Hindlimb muscle (tissue), 1 donor: Measurements from ENCODE around the gene SDF4. TPM values are rescaled to one million over a fixed set of nuclear protein-coding genes. Genes with fewer than 3 reads are reported as not detected.

Experiments
- DNase-seq: peaks from one replicate; pipeline ENCODE4 v3.0.0-alpha.2; 2013
- polyA plus RNA-seq: library from polyadenylated mRNA; unstranded; fragments of 120-200 nt; gene quantifications from one replicate; pipeline ENCODE4 v1.2.1, GENCODE V29; 2013; ENCODE audit not compliant: insufficient read length

The SDF4 gene, protein sequence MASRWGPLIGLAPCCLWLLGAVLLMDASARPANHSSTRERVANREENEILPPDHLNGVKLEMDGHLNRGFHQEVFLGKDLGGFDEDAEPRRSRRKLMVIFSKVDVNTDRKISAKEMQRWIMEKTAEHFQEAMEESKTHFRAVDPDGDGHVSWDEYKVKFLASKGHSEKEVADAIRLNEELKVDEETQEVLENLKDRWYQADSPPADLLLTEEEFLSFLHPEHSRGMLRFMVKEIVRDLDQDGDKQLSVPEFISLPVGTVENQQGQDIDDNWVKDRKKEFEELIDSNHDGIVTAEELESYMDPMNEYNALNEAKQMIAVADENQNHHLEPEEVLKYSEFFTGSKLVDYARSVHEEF
- polyA plus RNA-seq = 92.9 TPM

DNA sequence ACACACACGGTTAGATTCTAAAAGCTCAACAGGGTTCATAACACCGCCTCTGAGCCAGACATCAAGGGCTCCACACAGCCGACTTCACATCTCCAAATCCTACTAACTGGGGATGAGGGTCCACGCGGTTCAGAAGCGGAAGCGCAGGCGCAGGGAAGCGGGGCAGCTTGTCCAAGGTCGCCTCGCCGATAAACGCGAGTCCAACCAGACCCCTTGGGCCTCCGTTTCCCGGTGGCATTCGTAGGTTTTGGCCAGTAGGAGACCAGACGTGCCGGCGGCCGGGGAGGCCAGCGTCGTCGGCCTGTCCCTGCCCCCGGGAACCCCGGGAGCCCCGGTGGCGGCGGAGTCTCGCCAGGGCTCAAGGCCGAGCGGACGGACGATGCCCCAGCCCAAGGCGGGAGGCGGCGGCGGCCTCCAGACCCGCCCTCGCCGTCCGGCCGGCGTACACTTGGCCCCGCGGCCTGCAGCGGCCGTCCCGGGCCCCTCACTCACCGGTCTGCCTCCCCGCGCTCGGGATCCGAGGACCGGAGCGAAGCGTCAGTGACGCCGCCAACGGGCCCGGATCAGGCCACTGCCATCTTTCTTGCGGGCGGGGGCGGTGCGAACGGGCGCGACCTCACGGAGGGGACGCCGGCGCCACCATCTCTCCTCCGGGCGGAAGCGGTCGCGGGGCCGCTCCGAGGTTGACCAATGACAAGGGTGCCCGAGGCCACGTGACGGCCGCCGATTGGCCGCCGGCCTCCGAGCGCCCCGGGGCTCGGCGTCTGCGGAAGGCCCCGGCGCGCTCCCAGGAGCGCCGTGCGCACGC, at the start of gene SDF4:
Gene SDF4, minus strand, starts transcription at position 602 of the 808 bp plus-strand sequence. CDS start 3,229 bp downstream, outside the sequence.
- peak; percentile 98 for DNase-seq

DNA sequence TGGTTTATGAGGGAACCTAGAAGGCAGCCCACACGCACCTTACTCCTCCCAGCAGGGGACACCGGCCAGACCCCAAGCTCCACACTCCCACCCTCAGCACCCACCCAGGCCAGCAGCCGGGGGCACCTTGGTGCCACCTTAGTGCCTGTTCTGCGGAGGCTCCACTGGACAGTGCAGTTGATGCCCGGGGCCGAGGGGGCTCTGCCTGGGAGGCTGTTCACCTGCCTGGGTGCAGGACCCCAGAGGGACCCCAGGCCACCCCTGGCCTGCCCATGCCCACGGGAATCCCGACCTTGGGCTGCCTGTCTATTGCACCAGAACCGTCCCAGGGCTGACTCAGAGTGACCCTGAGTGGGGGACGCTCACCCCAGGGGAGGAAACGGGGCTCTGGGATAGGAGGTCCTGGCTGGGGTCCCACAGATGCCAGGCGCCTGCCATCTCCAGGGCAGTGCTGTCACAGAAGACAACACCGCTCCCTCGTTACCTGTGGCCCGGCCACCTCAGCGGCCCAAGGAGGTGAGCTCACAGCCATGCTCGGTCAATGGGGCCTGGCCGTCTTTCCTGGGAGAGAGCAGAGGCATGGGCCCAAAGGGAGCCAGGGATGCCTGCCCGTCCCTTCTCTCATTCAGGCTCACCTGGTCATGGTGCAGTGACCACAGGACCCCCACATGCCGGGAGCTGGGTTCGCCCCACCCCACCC, 49.1 kb upstream of the SDF4 start:
- DNase-seq = no peak

DNA sequence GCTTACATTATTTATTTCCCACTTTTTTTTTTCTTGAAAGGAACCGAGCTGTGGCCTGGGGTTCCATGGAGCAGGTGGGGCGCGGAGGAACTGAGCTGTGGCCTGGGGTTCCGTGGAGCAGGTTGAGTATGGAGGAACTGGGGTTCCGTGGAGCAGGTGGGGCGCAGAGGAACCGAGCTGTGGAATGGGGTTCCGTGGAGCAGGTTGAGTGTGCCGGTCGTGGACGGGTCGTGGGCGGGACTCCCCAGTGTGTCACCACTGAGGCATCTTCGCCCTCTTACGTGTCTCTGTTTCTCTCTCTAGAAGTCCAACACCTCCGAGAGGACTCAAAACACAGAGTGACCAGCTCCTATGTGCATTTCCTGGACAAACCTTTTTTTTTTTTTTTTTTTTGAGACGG, 47.2 kb upstream of the SDF4 start:
- no peak for DNase-seq

DNA sequence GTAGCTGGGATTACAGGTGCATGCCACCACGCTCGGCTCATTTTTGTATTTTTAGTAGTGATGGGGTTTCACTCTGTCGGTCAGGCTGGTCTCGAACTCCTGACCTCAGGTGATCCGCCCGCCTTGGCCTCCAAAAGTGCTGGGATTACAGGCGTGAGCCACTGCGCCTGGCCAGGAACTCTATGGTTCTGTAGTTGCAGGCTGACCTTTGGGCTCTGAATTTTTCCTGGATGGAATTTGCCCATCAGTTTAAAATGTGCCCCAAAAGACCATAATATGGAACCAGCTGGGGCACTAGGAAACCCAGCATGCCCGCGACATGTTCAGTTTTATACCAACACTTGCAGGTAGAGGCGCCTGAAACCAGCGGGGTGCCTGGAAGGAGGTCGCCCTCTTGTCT, 46.8 kb upstream of the SDF4 start:
- DNase-seq = no peak

GRCh38 chr1:1275836-1276235, 44.0 kb upstream of the SDF4 start:
- no peak for DNase-seq

DNA sequence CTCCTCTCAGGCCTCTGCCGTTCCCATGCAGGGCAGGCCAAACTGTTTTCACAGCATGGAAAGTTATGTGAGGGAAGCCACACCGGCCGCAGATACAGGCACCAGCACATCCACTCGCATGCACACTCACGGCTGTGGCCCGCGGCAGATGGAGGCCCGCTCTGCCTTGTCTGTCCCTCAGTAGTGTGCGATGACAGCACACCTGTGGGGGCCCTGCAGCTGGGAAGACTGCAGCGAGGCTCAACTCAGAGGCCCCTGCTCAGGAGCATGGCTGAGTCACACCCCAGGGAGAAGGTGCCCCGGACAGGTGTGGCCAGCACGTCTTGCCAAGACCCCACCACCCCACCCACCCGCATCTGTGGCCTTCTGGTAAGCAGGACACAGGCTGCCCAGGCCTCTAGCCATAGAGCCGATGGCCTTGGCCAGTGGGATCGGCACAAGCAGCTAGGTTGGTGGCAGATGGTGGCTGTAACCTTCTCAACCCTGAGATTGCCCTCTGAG, 43.2 kb upstream of the SDF4 start:
- no peak for DNase-seq

DNA sequence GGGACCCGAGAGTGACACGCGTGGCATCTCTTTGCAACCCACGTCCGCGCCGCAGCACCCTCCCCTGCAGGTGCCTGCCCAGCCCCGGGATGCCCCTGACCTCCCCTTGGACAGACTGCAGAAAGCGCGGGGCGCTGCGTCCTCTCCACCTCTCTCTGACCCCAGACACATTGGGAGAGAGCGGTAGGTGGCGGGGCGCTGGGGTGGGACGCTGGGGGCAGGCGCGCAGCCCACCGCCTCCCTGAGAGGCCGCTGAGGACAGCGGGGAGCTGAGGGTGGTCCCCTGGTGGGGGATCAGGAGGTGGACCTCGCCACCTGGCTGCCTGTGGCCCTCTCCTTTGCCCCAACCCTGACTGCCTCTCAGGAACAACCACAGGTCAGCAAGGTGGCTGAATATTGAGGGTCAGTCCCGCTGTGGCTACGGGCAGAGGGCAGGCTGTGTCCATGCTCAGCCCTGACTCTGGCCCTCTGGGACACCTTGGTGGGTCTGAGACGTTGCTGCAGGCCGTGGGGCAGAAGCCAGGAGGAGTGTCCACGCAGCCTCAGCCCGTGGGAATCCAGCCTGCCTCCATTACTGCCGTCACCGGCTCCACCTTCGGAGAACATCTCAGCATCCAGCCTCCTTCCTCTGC, 42.6 kb upstream of the SDF4 start:
- no peak for DNase-seq

DNA sequence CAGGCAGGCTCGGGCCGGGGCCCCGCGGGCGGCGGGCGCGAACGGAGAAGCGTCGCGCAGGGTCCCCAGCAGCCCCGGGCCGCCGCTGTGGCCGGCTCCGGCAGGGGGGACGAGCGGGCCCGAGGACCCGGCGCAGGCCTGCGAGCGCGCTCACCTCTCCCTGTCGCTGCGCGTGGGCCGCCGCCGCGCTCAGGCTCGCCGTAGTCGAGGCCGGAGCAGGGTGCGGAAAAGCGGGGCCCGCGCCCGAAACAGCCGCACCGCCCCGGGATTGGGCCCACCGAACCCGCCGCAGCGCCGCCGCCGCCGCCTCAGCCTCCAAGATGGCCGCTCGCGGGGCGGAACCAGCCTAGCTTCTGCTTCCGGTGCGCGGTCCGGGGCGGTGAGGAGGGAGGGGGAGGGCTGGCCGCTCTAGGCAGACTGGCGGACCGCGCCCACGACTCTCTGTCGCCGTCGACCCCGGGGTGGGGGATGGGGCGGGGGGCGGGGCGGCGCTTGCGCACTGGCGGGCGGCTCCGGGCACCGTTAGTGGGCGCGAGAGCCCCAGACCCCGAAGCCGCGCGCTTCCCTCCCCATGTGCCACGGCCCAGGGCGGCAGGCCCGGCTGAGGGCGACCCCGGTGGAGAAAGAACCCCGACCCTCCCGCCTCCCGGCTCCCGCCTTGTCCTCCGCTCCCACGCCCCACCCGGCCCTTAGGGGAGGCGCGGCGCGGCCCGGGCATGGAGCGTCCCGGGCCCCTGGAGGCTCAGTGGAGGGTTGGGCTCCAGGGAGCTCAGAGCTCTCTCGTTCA, 41.9 kb upstream of the SDF4 start, which contains the start of gene UBE2J2:
Gene UBE2J2, minus strand, starts transcription at position 343 of the 787 bp plus-strand sequence. CDS start 5,862 bp downstream, outside the sequence.
- DNase-seq = peak; percentile 93

DNA sequence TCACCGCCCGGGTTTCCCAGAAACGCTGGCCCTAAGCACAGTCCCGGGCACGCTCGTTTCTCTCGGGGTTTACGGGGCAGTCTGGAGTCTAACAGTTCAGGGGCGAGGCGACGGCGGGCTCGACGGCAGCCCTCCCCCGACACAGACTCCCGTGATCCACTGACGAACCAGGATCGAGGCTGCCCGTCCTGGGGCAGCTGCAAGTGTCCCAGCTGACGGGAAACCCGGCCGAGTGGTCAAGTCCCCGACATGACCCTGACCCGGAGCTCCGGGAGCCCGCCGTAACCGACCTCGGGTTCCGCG, 41.4 kb upstream of the SDF4 start:
- no peak for DNase-seq

DNA sequence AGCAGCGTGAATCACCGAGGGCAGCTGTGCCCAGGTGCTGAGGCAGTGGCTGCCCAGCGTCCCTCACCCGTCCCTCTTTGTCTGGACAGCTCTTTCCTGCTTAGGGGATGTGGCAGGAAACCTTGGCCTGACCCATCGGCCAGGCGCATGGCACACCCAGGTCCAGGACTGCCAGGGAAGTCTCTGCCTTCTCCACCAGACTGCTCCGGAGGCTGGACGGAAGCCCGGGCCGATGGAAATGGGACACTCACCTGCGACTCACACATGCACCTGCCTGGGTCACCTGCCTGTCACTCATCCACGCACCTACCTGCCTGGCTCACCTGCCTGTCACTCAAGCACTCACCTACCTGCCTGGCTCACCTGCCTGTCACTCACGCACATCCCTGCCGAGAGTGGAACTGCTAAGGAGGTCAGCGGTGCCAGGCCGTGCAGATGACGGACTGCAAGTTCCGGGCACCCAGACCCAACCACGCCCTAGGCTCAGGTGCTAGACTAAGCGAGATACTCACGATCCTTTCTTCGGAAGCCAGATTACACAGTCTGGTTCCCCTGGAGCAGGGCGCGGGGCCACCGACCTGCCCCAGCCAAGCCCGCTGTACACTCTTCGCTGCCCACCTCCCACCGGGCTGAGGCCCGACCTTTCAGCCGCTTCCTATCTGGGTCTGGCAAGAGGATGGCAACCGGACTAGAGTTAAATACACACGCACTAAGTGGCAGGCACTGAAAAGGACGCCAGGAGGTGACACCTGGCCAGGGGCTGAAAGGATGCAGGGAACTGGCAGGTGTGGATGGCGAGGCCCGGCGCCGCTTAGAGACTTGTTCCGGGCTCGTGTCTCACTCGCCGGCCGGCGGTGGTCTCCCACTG, 40.8 kb upstream of the SDF4 start:
- no peak for DNase-seq

DNA sequence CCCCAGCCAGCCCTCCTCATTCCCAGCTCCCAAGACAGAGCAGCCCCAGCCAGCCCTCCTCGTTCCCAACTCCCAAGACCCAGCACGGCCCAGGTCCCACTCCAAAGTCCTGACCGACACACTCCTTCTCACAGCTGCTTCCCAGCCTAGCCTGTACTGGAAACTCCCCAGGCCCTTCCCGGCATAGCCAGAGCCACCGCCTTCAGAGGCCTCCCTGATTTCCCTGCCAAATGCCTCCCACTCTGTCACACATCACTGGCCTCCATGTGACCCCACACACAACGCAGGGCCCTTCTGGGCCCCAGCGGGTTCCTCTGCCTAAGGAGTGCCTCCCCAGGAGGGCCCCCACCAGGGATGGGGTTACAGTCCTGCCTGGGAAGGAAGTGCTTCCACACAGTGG, 39.0 kb upstream of the SDF4 start:
- no peak for DNase-seq

GRCh38 chr1:1268284-1268682, 36.5 kb upstream of the SDF4 start:
- no peak for DNase-seq

GRCh38 chr1:1267488-1268283, 35.9 kb upstream of the SDF4 start:
- DNase-seq = no peak

- DNase-seq = no peak
Observed at GRCh38 chr1:1264868-1265272, 33.1 kb upstream of the SDF4 start.

DNA sequence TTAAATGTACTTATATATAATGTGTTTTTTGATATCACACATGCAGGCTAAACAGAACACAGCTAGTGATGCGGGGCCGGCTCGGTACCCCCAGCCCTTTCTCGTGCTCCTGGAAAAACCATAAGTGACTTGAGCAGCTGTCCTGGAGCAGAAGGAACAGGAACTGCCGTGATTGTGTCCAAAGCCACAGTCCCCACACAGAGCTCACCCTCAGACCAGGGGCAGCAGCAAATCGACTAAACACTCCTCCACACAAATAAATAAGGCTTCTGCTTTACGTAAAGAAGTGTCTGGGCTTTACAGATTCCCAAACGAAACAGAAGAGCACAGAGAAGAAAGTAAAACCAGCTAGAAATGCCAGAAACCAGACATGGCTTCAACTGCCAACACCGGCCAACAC, 32.2 kb upstream of the SDF4 start:
- no peak for DNase-seq

DNA sequence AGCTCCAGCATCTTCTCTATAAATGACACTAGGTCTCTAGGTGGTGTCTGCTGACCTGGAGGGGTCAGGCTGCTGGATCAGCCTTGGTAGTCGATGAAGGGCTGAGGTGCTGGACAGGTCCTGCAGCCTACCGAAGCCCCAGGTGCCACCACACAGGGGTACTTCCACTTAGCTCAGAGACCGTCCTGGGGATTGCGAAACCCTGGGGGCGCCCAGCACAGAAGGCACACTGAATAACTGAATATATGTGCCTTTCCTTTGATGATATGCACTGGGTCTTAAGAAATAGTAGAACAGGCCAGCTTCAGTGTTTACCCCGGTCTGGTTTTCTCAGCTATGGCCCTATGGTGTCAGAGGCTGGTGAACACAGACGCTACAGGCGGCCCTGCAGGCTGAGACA, 31.0 kb upstream of the SDF4 start:
- DNase-seq = no peak

DNA sequence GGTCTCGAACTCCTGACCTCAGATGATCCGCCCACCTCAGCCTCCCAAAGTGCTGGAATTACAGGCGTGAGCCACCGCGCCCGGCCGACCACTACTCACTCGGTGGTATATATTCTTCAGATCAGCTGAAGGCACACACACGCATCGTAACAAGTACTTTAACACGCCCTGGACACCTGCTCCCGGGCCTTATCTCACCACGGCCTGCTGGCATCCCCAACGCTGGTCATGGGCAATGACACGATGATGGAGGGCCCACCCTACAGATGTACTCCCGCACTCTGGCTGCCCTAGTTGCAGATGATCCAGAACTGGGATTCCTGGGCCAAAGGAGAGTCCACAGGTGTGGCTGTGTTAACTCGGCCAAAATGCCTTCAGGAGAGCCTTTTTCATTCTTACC, 30.3 kb upstream of the SDF4 start:
- no peak for DNase-seq

- DNase-seq = no peak
Observed at GRCh38 chr1:1260843-1261560, 29.2 kb upstream of the SDF4 start.

- DNase-seq = no peak
Observed at GRCh38 chr1:1259951-1260600, 28.3 kb upstream of the SDF4 start.
